ENCODE data around the gene ATXN10. TPM values are rescaled to one million over a fixed set of nuclear protein-coding genes. Genes with fewer than 3 reads are reported as not detected.

The ATXN10 gene
- polyA plus RNA-seq, 3 donors, result 60.1 to 106 (median 92.4) TPM

DNA sequence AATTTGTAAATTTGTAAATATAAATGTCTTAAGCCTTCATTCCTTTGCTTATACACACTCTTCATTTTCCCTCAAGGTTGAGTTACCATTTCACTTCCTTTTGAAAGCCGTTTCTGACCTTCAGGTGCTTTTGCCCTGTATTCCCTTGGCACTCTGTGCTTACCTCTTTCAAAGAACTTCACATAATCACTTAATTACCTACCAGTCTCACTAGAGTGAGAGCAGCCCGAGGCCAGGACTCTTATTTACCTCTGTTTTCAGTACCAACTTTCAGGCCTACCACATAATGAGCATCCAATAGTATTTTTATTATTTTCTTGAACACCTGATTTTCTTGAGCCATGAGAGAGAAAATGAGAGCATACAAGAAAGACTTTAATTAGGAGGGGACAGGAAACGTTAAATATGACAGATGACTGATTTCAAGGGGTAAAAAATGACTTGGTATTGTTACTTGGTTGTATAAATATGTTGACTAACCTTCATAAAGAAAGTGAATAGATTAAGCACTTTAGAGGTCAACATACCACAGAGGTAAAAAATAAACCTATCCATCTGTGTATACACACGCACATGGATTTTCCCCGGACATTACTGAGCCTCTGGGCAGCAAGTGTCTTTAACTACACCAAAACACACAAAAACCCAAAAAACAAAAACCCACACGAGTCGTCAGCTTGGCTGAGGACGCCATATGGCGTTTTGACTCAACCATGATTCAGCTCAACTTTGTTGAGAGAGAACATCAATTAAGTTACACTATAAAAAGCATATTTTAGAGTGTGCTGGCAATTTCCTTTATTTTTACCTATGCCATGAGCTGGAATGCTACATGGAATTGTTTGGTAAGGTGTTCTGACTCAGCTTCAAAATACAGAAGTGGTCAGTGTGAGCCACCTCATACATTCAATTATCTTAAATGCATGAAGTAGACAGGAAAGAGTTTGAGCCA is 7.6 kb downstream of the ATXN10 start:
- Histone ChIP-seq H4K20me1 (ENCODE audit: insufficient read depth, low read length) (peaks cover 90% of the 10 kb centered on the region), H3K9me3 (replicated peaks in 1 of 2; ENCODE audit: control insufficient read depth in 1 of 2, insufficient read depth in 1 of 2, low read length in 2 of 2) (no peaks in the 10 kb centered on the region), H3K4me3 (replicated peaks in 1 of 3; ENCODE audit: low read depth in 2 of 3, low read length in 3 of 3) (no peak overlapping the region), H3K9ac (ENCODE audit: insufficient read depth, low read length, poor library complexity, severe bottlenecking) (no peak overlapping the region), H3K4me2 (replicated peaks; ENCODE audit: extremely low read depth, low read length, poor library complexity, severe bottlenecking) (no peak overlapping the region), H3K27ac (ENCODE audit: low read depth in 1 of 2, low read length in 2 of 2) (no peak overlapping the region), H3K79me2 (ENCODE audit: insufficient read depth, low read length) (peaks cover 80% of the 10 kb centered on the region), H3K27me3 (ENCODE audit: control insufficient read depth in 2 of 2, insufficient read depth in 2 of 2, low read length in 2 of 2) (peaks cover 8 to 9% of the 10 kb centered on the region in 2 donors), H3K36me3 (replicated peaks in 1 of 2; ENCODE audit: control insufficient read depth in 1 of 2, insufficient read depth in 2 of 2, low read length in 2 of 2) (no peaks in the 10 kb centered on the region), H3K4me1 (ENCODE audit: control insufficient read depth in 1 of 2, insufficient read depth in 2 of 2, low read length in 2 of 2) (peaks cover 33 to 36% of the 10 kb centered on the region in 2 donors), H2AFZ (ENCODE audit: insufficient read depth, low read depth, low read length, poor library complexity, severe bottlenecking) (no peak overlapping the region)
- WGBS (ENCODE audit: insufficient coverage), result 87% methylated on average over 3 of the region's 9 CpGs
- TF ChIP-seq, protein P1, sequence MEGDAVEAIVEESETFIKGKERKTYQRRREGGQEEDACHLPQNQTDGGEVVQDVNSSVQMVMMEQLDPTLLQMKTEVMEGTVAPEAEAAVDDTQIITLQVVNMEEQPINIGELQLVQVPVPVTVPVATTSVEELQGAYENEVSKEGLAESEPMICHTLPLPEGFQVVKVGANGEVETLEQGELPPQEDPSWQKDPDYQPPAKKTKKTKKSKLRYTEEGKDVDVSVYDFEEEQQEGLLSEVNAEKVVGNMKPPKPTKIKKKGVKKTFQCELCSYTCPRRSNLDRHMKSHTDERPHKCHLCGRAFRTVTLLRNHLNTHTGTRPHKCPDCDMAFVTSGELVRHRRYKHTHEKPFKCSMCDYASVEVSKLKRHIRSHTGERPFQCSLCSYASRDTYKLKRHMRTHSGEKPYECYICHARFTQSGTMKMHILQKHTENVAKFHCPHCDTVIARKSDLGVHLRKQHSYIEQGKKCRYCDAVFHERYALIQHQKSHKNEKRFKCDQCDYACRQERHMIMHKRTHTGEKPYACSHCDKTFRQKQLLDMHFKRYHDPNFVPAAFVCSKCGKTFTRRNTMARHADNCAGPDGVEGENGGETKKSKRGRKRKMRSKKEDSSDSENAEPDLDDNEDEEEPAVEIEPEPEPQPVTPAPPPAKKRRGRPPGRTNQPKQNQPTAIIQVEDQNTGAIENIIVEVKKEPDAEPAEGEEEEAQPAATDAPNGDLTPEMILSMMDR (IDR thresholded peaks at IDR 0.05), result no peak
- DNase-seq, result no peak
- Mint-ChIP-seq H3K36me3 (peaks cover 14 to 21% of the 10 kb centered on the region in 2 donors), H3K27ac (no peak overlapping the region), H3K4me3 (peak overlapping the region in 1 of 2 donors; percentile 26), H3K27me3 (ENCODE audit: low read depth in 3 of 3) (peaks cover 0 to 2% (median 0%) of the 10 kb centered on the region in 3 donors), H3K4me1 (peaks cover 3% of the 10 kb centered on the region), H3K9me3 (no peaks in the 10 kb centered on the region)
- intact Hi-C loops (cut with micrococcal nuclease), result no loop called here

DNA sequence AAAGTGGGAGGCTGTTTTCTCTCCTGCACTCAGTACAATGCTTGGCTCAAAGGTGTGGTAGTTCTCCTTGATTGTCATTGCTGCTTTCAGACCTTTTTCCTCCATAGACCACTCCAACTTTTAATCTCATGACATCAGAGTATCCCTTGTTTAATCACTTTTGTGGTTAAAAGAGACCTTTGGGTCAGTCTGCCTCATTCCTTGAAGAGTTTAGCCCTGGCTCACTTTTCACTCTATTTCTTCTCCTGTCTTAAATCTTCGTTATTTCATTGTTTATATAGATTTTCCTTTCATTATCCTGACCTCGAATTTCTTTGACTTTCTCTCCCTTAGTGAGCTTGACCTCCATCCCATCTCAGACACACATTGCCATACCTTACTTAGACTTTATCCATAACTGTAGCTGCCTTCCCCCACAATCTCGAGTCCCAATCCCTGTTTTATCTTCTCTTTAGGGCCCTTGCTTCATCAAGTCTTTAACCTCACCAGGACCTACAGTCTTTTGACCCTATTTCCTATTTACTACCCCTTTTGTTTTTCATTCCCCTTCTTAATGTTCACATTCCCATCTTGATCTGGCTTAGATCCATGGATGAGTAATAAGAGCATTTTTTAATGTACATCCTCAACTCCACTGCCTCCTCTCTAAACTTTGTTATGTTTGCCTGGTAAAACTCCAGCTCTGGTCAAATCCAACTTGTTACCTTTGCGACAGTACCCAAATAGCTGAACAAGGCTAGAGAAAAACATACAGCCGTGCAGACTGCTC is 9.5 kb downstream of the ATXN10 start:
- Mint-ChIP-seq H3K4me3 (no peak overlapping the region), H3K9me3 (no peaks in the 10 kb centered on the region), H3K36me3 (peaks cover 11 to 13% of the 10 kb centered on the region in 2 donors), H3K27ac (no peak overlapping the region), H3K27me3 (ENCODE audit: low read depth in 3 of 3) (peaks cover 0 to 2% (median 0%) of the 10 kb centered on the region in 3 donors), H3K4me1 (no peaks in the 10 kb centered on the region)
- TF ChIP-seq, protein P1 (IDR thresholded peaks at IDR 0.05), result no peak
- Histone ChIP-seq H4K20me1 (ENCODE audit: insufficient read depth, low read length) (peaks cover 91% of the 10 kb centered on the region), H3K9me3 (replicated peaks in 1 of 2; ENCODE audit: control insufficient read depth in 1 of 2, insufficient read depth in 1 of 2, low read length in 2 of 2) (no peaks in the 10 kb centered on the region), H3K79me2 (ENCODE audit: insufficient read depth, low read length) (peaks cover 78% of the 10 kb centered on the region), H3K27me3 (ENCODE audit: control insufficient read depth in 2 of 2, insufficient read depth in 2 of 2, low read length in 2 of 2) (peaks cover 8 to 9% of the 10 kb centered on the region in 2 donors), H3K27ac (ENCODE audit: low read depth in 1 of 2, low read length in 2 of 2) (no peak overlapping the region), H3K36me3 (replicated peaks in 1 of 2; ENCODE audit: control insufficient read depth in 1 of 2, insufficient read depth in 2 of 2, low read length in 2 of 2) (no peaks in the 10 kb centered on the region), H2AFZ (ENCODE audit: insufficient read depth, low read depth, low read length, poor library complexity, severe bottlenecking) (no peak overlapping the region), H3K4me3 (replicated peaks in 1 of 3; ENCODE audit: low read depth in 2 of 3, low read length in 3 of 3) (no peak overlapping the region), H3K9ac (ENCODE audit: insufficient read depth, low read length, poor library complexity, severe bottlenecking) (no peak overlapping the region), H3K4me1 (ENCODE audit: control insufficient read depth in 1 of 2, insufficient read depth in 2 of 2, low read length in 2 of 2) (peaks cover 36 to 38% of the 10 kb centered on the region in 2 donors), H3K4me2 (replicated peaks; ENCODE audit: extremely low read depth, low read length, poor library complexity, severe bottlenecking) (no peak overlapping the region)
- intact Hi-C loops (cut with micrococcal nuclease), result no loop called here
- DNase-seq, result no peak
- 97% methylated on average over 4 of the region's 5 CpGs for WGBS (ENCODE audit: insufficient coverage)

All from CD14-positive monocyte (primary cell).